Breast epithelium (tissue), 3 donors: Measurements from ENCODE around the gene SYT5.

ENCODE experiments used
- CTCF ChIP-seq, 3 donors: fragments of 450-650 bp; IDR thresholded peaks; one replicate each; pipeline ENCODE4 v1.5.1; 2016 to 2017; ENCODE audit warnings: antibody characterized with exemption in 3 of 3, mild to moderate bottlenecking in 3 of 3, moderate library complexity in 3 of 3
- POLR2A ChIP-seq: fragments of 450-650 bp; IDR thresholded peaks from one replicate; pipeline ENCODE4 v1.6.1; 2016; ENCODE audit warnings: antibody characterized with exemption, mild to moderate bottlenecking, moderate library complexity

GRCh38 chr19:55226788-55227187 lies 46.7 kb upstream of the SYT5 start:
- TF ChIP-seq CTCF (IDR thresholded peaks at IDR 0.05), result no peak
- TF ChIP-seq POLR2A, result no peak
